Sigmoid colon (tissue), 4 donors: ENCODE measurements around the gene BLCAP.

Source experiments
- EP300 ChIP-seq, 4 donors: sonication (generic); formaldehyde crosslinking; IDR thresholded peaks; one replicate each; pipeline ENCODE4 v1.6.1; 2017; ENCODE audit warnings: antibody characterized with exemption in 4 of 4
- POLR2A ChIP-seq, 2 donors: fragments of 450-650 bp; IDR thresholded peaks; one replicate each; pipeline ENCODE4 v1.6.1; 2016; ENCODE audit warnings: antibody characterized with exemption in 2 of 2, mild to moderate bottlenecking in 2 of 2, moderate library complexity in 2 of 2
- TF ChIP-seq, protein P1 (sequence below), 4 experiments: fragments of 450-650 bp in 3 of 4; fragments of 200-600 bp in 1 of 4; IDR thresholded peaks; one replicate each; pipeline ENCODE4 v1.5.1; 2016 to 2019; ENCODE audit warnings: antibody characterized with exemption in 4 of 4, mild to moderate bottlenecking in 3 of 4, moderate library complexity in 2 of 4

DNA sequence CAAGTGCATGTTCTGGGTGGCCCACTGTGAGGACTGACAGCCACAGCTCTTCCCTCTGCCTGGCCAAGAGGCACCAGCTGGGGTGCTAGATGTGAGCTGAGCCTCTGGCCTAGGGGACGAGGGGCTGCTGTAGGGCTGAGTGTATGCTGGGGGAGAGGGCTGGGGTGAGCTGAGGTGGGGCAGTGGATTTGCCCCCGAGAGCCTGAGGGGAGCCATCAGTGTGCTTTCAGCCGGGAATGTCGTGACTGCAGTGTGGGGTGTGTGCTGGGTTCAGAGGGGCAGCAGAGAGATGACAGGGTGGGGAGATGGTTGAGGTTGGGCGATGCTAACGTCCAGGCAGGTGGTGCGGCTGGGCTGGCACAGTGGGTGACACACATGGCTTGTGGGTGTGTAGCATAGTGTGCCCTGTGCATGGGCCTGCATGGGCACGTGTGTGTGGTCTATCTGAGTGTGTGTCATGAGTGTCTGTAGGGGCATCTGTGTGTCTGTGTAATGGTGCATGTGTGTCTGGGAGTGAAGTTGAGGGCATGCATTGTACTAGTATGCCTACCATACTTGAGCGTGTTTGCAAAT, 46.0 kb upstream of the BLCAP start:
- TF ChIP-seq, protein P1, sequence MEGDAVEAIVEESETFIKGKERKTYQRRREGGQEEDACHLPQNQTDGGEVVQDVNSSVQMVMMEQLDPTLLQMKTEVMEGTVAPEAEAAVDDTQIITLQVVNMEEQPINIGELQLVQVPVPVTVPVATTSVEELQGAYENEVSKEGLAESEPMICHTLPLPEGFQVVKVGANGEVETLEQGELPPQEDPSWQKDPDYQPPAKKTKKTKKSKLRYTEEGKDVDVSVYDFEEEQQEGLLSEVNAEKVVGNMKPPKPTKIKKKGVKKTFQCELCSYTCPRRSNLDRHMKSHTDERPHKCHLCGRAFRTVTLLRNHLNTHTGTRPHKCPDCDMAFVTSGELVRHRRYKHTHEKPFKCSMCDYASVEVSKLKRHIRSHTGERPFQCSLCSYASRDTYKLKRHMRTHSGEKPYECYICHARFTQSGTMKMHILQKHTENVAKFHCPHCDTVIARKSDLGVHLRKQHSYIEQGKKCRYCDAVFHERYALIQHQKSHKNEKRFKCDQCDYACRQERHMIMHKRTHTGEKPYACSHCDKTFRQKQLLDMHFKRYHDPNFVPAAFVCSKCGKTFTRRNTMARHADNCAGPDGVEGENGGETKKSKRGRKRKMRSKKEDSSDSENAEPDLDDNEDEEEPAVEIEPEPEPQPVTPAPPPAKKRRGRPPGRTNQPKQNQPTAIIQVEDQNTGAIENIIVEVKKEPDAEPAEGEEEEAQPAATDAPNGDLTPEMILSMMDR (IDR thresholded peaks at IDR 0.05): no peak
- TF ChIP-seq EP300 (IDR thresholded peaks at IDR 0.05) (no peak), POLR2A (IDR thresholded peaks at IDR 0.05) (no peak)
